Measurements from ENCODE around the gene TNPO3. TPM values are rescaled to one million over a fixed set of nuclear protein-coding genes. Genes with fewer than 3 reads are reported as not detected.
A peak's percentile ranks its signal among the peaks of the same experiment; 100 is the strongest.

The TNPO3 gene
- total and polyA plus RNA-seq, 4 donors, result 12.3 to 45.9 (median 25.9) TPM

DNA sequence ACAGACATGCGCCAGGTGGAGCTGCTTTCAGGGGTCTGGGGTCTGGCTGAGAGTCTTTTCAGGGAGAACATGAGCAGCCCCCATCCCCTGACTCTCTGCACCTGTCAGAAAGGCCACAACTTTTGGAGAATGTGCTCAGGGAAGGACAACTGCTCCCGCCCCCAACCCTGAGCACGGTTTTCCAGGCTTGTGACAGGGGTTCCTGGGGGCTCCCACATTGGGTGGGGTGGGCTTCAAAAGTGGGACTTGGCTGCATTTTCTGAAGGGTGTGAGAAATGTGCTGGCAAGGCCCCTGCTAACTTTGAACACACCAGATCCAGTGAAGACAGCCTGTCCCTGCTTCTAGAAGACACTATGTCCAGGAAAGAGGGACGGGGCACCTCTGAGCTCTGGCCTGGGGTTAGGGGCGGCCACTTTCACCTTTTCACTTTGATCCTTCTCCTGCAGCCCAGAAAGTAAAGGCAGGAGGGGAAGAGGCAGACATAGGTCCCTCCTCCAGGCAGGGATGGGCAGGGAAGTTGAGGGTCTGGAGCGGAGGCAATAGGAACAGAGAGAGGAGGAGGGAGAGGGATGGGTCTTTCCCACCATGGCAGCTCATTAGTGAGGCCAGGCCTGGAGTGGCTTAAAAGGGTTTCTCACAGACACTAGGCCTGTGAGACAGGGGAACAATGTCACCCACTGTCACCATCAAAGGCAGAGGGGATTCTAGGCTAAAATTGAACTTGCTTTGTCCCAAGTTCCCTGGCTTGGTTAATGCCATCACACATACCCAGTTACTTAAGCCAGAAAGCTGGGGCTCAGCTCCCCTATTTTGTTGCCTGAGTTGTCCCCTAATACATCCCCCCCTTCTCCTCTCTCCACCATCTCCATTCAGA is 145.9 kb downstream of the TNPO3 start:
- H3K27me3 ChIP-seq (ENCODE audit: control insufficient read depth in 3 of 3, insufficient read depth in 3 of 3, low read length in 2 of 3), result peaks cover 0 to 7% (median under 1%) of the 10 kb centered on the region in 3 donors

DNA sequence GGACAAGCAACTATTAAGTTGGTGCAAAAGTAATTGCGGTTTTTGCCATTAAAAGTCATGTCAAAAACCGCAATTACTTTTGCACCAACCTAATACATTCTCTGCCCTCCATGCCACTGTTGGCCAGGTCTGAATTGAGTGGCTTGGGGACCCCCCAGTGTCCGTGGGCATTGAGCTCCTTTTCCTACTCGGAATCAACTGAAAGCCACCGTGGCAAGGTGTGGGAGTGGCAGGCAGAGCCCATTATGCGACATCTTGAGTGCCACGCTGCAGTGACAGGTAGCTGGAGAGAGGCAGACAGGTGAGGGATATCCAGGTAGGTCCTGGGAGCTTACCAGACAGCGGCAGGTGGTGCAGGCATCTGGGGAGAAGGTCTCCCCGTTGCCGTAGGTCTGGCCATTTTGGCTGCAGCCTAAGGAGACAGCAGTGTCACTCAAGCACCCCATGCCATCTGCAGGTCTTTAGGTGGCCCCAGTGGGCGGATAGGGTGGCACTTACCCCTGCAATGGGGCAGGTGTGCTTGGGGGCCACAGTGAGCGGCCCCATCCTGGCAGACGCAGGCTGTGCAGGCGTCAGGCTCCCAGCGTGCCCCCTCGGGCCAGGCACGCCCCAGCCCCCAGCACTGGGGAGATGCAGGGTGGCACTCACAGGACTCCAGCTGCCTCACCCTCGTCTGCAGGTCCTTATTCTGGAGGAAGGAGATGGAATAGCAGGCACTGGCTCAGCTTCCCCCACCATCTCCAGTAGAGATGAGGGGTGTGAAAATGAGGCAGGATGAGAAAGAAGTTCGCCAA is 147.9 kb downstream of the TNPO3 start:
- no peak for DNase-seq
- WGBS, 2 donors, result 85 to 89% methylated on average over 19 of the region's 19 CpGs
- Histone ChIP-seq H3K9me3 (ENCODE audit: control insufficient read depth in 4 of 4, insufficient read depth in 3 of 4, low read length in 3 of 4) (no peaks in the 10 kb centered on the region), H3K4me1 (ENCODE audit: control insufficient read depth in 5 of 5, insufficient read depth in 5 of 5, low read length in 5 of 5) (peaks cover 0 to 29% (median 2%) of the 10 kb centered on the region in 5 donors), H3K4me3 (no peak overlapping the region), H3K36me3 (ENCODE audit: control insufficient read depth in 4 of 4, insufficient read depth in 4 of 4, low read length in 4 of 4) (no peaks in the 10 kb centered on the region), H3K9ac (ENCODE audit: insufficient read depth in 1 of 2, low read length in 2 of 2) (no peak overlapping the region), H3K27me3 (ENCODE audit: control insufficient read depth in 3 of 3, insufficient read depth in 3 of 3, low read length in 2 of 3) (no peaks in the 10 kb centered on the region), H3K27ac (ENCODE audit: low read depth in 1 of 2, low read length in 1 of 2) (no peak overlapping the region)
- ATAC-seq (ENCODE audit: insufficient read depth, low FRiP score), result no peak
- TF ChIP-seq, protein P1, sequence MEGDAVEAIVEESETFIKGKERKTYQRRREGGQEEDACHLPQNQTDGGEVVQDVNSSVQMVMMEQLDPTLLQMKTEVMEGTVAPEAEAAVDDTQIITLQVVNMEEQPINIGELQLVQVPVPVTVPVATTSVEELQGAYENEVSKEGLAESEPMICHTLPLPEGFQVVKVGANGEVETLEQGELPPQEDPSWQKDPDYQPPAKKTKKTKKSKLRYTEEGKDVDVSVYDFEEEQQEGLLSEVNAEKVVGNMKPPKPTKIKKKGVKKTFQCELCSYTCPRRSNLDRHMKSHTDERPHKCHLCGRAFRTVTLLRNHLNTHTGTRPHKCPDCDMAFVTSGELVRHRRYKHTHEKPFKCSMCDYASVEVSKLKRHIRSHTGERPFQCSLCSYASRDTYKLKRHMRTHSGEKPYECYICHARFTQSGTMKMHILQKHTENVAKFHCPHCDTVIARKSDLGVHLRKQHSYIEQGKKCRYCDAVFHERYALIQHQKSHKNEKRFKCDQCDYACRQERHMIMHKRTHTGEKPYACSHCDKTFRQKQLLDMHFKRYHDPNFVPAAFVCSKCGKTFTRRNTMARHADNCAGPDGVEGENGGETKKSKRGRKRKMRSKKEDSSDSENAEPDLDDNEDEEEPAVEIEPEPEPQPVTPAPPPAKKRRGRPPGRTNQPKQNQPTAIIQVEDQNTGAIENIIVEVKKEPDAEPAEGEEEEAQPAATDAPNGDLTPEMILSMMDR (IDR thresholded peaks at IDR 0.05; ENCODE audit: control extremely low read depth, extremely low read depth), result no peak

More for the DNA sequence above, 145.9 kb downstream of the TNPO3 start:
- Histone ChIP-seq H3K4me3 (no peak overlapping the region), H3K27ac (ENCODE audit: low read depth in 1 of 2, low read length in 1 of 2) (no peak overlapping the region), H3K9ac (ENCODE audit: insufficient read depth in 1 of 2, low read length in 2 of 2) (no peak overlapping the region), H3K9me3 (ENCODE audit: control insufficient read depth in 4 of 4, insufficient read depth in 3 of 4, low read length in 3 of 4) (no peaks in the 10 kb centered on the region), H3K36me3 (ENCODE audit: control insufficient read depth in 4 of 4, insufficient read depth in 4 of 4, low read length in 4 of 4) (no peaks in the 10 kb centered on the region), H3K4me1 (ENCODE audit: control insufficient read depth in 5 of 5, insufficient read depth in 5 of 5, low read length in 5 of 5) (peaks cover 0 to 29% (median 2%) of the 10 kb centered on the region in 5 donors)
- TF ChIP-seq, protein P1 (IDR thresholded peaks at IDR 0.05; ENCODE audit: control extremely low read depth, extremely low read depth), result no peak
- DNase-seq, result peak; percentile 53 to 71 (median 61)
- ATAC-seq (ENCODE audit: insufficient read depth, low FRiP score), result no peak
- WGBS, 2 donors, result 84 to 97% methylated on average over 6 of the region's 6 CpGs

DNA sequence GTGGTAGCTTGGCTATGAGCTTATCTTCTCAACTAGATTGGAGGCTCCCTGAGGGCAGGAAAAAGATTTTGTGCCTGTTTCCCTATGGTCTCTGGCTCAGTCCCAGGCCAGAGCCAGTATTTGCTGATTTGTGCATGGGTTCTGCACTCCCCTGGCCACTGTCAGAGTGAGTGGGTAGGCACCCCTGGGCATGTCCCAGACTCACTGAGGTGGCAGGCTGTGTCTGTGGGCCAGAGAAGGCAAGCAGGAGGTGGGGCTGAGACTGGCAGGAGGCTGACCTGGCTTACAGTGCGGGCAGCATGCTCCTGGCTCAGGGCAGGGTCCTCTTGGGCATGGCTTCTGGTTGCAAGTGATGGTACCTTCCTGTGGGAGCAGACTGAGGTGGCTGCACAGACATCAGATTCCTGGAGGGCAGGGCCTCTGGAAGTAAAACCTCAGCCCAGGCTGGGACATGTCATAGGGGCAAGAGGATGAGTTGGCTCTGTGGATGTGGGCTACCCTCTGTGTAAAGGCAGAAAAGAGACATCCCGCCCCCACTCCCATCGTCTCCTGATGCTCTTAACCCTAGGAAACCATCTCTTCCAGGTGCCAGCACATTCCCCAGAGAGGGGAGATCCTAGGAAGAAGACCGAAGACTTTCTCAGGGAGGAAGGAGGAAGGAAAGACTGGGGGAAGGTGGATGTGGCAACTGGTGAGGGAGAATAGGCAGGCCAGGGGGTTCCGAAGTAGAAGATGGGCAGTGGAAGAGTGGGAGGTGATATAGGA is 148.7 kb downstream of the TNPO3 start:
- no peak for ATAC-seq (ENCODE audit: insufficient read depth, low FRiP score)
- no peaks in the 10 kb centered on the region for H3K27me3 ChIP-seq (ENCODE audit: control insufficient read depth in 3 of 3, insufficient read depth in 3 of 3, low read length in 2 of 3)
- WGBS, 2 donors, result 85 to 88% methylated on average over 5 of the region's 5 CpGs
- H3K9me3 ChIP-seq (ENCODE audit: control insufficient read depth in 4 of 4, insufficient read depth in 3 of 4, low read length in 3 of 4), result no peaks in the 10 kb centered on the region
- H3K4me1 ChIP-seq (ENCODE audit: control insufficient read depth in 5 of 5, insufficient read depth in 5 of 5, low read length in 5 of 5), result peaks cover 0 to 21% (median 2%) of the 10 kb centered on the region in 5 donors
- no peak overlapping the region for H3K27ac ChIP-seq (ENCODE audit: low read depth in 1 of 2, low read length in 1 of 2)
- TF ChIP-seq, protein P1 (IDR thresholded peaks at IDR 0.05; ENCODE audit: control extremely low read depth, extremely low read depth), result no peak
- DNase-seq, result no peak
- H3K4me3 ChIP-seq, result no peak overlapping the region
- no peaks in the 10 kb centered on the region for H3K36me3 ChIP-seq (ENCODE audit: control insufficient read depth in 4 of 4, insufficient read depth in 4 of 4, low read length in 4 of 4)
- no peak overlapping the region for H3K9ac ChIP-seq (ENCODE audit: insufficient read depth in 1 of 2, low read length in 2 of 2)
